Neural progenitor cell (in vitro differentiated cells): ENCODE data around the gene CENPX.

Source experiments
- EZH2phosphoT487 ChIP-seq: fragments of 200-600 bp; sonication (generic); IDR thresholded peaks from 2 replicates; pipeline ENCODE4 v1.6.1; 2017; ENCODE audit warnings: antibody characterized with exemption
- TF ChIP-seq, protein P1 (sequence below): fragments of 200-600 bp; sonication (generic); IDR thresholded peaks from 2 replicates; pipeline ENCODE4 v1.5.1; 2017; ENCODE audit warnings: antibody characterized with exemption, mild to moderate bottlenecking

DNA sequence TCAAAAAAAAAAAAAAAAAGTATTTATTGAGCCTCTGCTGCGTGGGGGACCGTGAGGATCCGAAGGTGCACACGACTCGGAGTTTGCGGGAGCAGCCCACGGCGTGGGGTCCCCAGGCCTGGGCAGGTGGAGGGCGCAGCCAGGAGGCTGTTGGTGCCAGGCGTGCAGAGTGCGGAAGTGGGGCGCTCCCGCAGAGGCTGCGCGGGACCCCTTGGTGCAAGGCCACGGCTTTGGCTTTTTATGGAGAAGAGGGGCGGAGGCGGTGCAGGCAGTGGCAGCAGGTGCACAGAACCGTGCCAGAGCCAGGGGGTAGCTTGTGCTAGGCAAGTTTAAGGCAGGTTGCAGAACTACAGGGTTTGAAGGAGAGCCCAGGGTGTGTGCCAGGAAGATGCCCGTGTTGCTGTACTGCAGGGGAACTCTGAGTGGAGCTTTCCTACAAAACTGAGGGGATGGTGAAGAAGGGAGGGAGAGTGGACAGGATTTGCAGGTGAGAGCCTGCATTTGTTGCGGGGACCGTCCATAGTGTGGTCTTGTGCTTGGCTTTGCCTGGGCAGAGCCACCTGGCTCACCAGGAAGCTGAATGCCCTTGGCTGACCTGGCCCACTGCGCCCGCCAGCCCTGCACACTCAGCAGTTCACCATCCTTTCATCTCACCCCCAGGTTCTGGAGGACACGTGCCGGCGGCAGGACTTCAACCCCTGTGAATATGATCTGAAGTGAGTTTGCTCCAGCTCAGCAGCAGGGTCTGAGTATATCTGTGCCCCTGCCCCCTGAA is 44.0 kb downstream of the CENPX start:
- TF ChIP-seq, protein P1, sequence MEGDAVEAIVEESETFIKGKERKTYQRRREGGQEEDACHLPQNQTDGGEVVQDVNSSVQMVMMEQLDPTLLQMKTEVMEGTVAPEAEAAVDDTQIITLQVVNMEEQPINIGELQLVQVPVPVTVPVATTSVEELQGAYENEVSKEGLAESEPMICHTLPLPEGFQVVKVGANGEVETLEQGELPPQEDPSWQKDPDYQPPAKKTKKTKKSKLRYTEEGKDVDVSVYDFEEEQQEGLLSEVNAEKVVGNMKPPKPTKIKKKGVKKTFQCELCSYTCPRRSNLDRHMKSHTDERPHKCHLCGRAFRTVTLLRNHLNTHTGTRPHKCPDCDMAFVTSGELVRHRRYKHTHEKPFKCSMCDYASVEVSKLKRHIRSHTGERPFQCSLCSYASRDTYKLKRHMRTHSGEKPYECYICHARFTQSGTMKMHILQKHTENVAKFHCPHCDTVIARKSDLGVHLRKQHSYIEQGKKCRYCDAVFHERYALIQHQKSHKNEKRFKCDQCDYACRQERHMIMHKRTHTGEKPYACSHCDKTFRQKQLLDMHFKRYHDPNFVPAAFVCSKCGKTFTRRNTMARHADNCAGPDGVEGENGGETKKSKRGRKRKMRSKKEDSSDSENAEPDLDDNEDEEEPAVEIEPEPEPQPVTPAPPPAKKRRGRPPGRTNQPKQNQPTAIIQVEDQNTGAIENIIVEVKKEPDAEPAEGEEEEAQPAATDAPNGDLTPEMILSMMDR: no peak
- TF ChIP-seq EZH2phosphoT487: no peak
